Measurements from ENCODE around the gene VSTM2L. TPM values are rescaled to one million over a fixed set of nuclear protein-coding genes. Genes with fewer than 3 reads are reported as not detected.

The VSTM2L gene
- total RNA-seq, 2 donors from 2014 or later = 1.4 to 2.9 TPM

DNA sequence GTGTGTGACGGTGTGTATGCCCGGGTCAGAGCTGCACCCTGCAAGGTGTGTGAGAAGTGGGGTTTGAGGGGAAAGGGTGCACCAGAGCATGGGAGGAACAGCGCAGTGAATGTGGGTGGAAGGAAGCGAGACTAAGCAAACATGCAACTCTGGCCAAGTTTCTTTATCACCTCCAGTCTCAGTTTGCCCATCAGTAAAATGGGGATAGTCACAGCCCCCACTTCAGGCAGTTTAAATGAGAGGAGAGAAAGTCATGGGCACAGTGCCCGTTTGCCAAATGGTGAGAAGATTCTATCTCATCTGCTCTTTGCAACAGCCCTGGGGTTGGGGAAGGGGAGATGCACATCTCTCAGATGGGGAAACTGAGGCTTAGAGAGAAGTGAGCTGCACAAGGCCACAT, 12.8 kb upstream of the VSTM2L start:
- Histone ChIP-seq H3K4me3 (ENCODE audit: low read length) (no peak overlapping the region), H3K9me3 (ENCODE audit: control insufficient read depth, low read length) (no peaks in the 10 kb centered on the region), H3K27me3 (ENCODE audit: control insufficient read depth, insufficient read depth, low read length, poor library complexity, severe bottlenecking) (no peaks in the 10 kb centered on the region), H3K9ac (ENCODE audit: extremely low read depth, low read length, poor library complexity, severe bottlenecking) (no peak overlapping the region), H3K27ac (ENCODE audit: low read depth, low read length) (no peak overlapping the region), H3K36me3 (ENCODE audit: control insufficient read depth, insufficient read depth, low read length) (no peaks in the 10 kb centered on the region), H3K4me1 (ENCODE audit: control insufficient read depth, insufficient read depth, low read length) (no peaks in the 10 kb centered on the region)
- TF ChIP-seq, protein P1, sequence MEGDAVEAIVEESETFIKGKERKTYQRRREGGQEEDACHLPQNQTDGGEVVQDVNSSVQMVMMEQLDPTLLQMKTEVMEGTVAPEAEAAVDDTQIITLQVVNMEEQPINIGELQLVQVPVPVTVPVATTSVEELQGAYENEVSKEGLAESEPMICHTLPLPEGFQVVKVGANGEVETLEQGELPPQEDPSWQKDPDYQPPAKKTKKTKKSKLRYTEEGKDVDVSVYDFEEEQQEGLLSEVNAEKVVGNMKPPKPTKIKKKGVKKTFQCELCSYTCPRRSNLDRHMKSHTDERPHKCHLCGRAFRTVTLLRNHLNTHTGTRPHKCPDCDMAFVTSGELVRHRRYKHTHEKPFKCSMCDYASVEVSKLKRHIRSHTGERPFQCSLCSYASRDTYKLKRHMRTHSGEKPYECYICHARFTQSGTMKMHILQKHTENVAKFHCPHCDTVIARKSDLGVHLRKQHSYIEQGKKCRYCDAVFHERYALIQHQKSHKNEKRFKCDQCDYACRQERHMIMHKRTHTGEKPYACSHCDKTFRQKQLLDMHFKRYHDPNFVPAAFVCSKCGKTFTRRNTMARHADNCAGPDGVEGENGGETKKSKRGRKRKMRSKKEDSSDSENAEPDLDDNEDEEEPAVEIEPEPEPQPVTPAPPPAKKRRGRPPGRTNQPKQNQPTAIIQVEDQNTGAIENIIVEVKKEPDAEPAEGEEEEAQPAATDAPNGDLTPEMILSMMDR (conservative IDR thresholded peaks at IDR 0.05) = no peak
- H3K27me3 Mint-ChIP-seq (ENCODE audit: insufficient read depth) = no peaks in the 10 kb centered on the region
- no peaks in the 10 kb centered on the region for H3K9me3 Mint-ChIP-seq
- no peaks in the 10 kb centered on the region for H3K36me3 Mint-ChIP-seq (ENCODE audit: low read depth)
- no peak for DNase-seq
- H3K4me1 Mint-ChIP-seq = no peaks in the 10 kb centered on the region
- no peak overlapping the region for H3K27ac Mint-ChIP-seq
- 88 to 94% methylated on average over 2 to 5 of the region's 5 CpGs for WGBS, 2 experiments (ENCODE audit: insufficient coverage in 1 of 2, insufficient read length in 1 of 2)
- no peak overlapping the region for H3K4me3 Mint-ChIP-seq

DNA sequence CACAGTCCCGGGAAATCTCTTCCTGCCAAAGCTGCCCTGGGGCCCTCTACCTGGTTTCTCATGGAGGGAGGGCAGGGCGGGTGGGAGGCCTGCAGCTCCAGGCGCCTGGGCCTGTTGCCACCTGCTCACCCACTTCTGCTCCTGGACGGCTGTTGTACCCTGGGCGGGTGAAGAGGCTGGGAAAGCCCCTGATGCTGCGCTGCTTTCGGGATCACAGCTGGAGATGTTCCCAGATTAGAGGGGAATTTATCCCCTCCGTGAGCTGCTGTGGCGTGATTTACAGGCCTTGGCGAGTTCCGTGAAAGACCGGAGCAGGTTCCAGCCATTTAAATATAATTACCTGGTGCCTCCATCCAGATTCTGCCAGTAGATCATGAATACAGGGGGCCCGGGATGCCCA, 12.3 kb upstream of the VSTM2L start:
- Mint-ChIP-seq H3K27ac (no peak overlapping the region), H3K27me3 (ENCODE audit: insufficient read depth) (no peaks in the 10 kb centered on the region), H3K4me3 (no peak overlapping the region), H3K4me1 (no peaks in the 10 kb centered on the region), H3K9me3 (no peaks in the 10 kb centered on the region), H3K36me3 (ENCODE audit: low read depth) (no peaks in the 10 kb centered on the region)
- TF ChIP-seq, protein P1 (conservative IDR thresholded peaks at IDR 0.05) = no peak
- H3K4me3 ChIP-seq (ENCODE audit: low read length) = no peak overlapping the region
- H3K27me3 ChIP-seq (ENCODE audit: control insufficient read depth, insufficient read depth, low read length, poor library complexity, severe bottlenecking) = no peaks in the 10 kb centered on the region
- no peaks in the 10 kb centered on the region for H3K36me3 ChIP-seq (ENCODE audit: control insufficient read depth, insufficient read depth, low read length)
- no peak overlapping the region for H3K9ac ChIP-seq (ENCODE audit: extremely low read depth, low read length, poor library complexity, severe bottlenecking)
- no peaks in the 10 kb centered on the region for H3K9me3 ChIP-seq (ENCODE audit: control insufficient read depth, low read length)
- no peaks in the 10 kb centered on the region for H3K4me1 ChIP-seq (ENCODE audit: control insufficient read depth, insufficient read depth, low read length)
- no peak overlapping the region for H3K27ac ChIP-seq (ENCODE audit: low read depth, low read length)
- DNase-seq = no peak
- 93% methylated on average over 12 to 13 of the region's 13 CpGs for WGBS, 2 experiments (ENCODE audit: insufficient coverage in 1 of 2, insufficient read length in 1 of 2)

DNA sequence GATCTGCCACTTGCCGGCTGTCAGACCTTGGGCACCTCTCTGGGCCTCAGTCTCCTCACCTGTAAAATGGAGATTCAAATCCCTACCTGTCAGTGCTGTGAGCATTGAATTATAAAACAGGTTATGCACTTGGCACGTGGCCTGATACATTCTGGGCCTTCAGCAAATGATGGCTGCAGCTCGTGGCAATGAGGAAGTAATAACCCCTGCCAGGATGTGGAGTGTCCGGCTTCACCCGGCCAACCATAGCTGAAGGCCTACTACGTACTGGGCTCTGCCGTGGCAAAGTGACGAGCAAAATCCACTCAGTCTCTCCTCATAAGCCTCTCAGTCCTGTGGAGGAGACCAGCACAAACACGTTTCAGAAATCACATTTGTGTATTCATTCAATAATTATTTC, 10.9 kb upstream of the VSTM2L start:
- no peaks in the 10 kb centered on the region for H3K4me1 ChIP-seq (ENCODE audit: control insufficient read depth, insufficient read depth, low read length)
- TF ChIP-seq, protein P1 (conservative IDR thresholded peaks at IDR 0.05) = no peak
- H3K27ac ChIP-seq (ENCODE audit: low read depth, low read length) = no peak overlapping the region
- no peaks in the 10 kb centered on the region for H3K27me3 ChIP-seq (ENCODE audit: control insufficient read depth, insufficient read depth, low read length, poor library complexity, severe bottlenecking)
- H3K36me3 Mint-ChIP-seq (ENCODE audit: low read depth) = no peaks in the 10 kb centered on the region
- H3K9me3 Mint-ChIP-seq = no peaks in the 10 kb centered on the region
- no peaks in the 10 kb centered on the region for H3K9me3 ChIP-seq (ENCODE audit: control insufficient read depth, low read length)
- WGBS, 2 experiments (ENCODE audit: insufficient coverage in 1 of 2, insufficient read length in 1 of 2) = 91 to 95% methylated on average over 9 of the region's 9 CpGs
- no peaks in the 10 kb centered on the region for H3K36me3 ChIP-seq (ENCODE audit: control insufficient read depth, insufficient read depth, low read length)
- H3K9ac ChIP-seq (ENCODE audit: extremely low read depth, low read length, poor library complexity, severe bottlenecking) = no peak overlapping the region
- no peak overlapping the region for H3K27ac Mint-ChIP-seq
- DNase-seq = no peak
- H3K4me1 Mint-ChIP-seq = peaks cover 3% of the 10 kb centered on the region
- H3K4me3 Mint-ChIP-seq = no peak overlapping the region
- no peak overlapping the region for H3K4me3 ChIP-seq (ENCODE audit: low read length)
- H3K27me3 Mint-ChIP-seq (ENCODE audit: insufficient read depth) = no peaks in the 10 kb centered on the region
